NCI-H69 (cell line): ENCODE data around the gene SPRN.
"Not testable (repeated sequence)": the region's sequence is repeated elsewhere in the genome, so short reads cannot be mapped to it uniquely, and the experiment has no call there.

Experiments used
- DNase-seq: peaks from one replicate; lab custom pipeline; 2025; lab: John Stamatoyannopoulos, UW

Gene SPRN

DNA sequence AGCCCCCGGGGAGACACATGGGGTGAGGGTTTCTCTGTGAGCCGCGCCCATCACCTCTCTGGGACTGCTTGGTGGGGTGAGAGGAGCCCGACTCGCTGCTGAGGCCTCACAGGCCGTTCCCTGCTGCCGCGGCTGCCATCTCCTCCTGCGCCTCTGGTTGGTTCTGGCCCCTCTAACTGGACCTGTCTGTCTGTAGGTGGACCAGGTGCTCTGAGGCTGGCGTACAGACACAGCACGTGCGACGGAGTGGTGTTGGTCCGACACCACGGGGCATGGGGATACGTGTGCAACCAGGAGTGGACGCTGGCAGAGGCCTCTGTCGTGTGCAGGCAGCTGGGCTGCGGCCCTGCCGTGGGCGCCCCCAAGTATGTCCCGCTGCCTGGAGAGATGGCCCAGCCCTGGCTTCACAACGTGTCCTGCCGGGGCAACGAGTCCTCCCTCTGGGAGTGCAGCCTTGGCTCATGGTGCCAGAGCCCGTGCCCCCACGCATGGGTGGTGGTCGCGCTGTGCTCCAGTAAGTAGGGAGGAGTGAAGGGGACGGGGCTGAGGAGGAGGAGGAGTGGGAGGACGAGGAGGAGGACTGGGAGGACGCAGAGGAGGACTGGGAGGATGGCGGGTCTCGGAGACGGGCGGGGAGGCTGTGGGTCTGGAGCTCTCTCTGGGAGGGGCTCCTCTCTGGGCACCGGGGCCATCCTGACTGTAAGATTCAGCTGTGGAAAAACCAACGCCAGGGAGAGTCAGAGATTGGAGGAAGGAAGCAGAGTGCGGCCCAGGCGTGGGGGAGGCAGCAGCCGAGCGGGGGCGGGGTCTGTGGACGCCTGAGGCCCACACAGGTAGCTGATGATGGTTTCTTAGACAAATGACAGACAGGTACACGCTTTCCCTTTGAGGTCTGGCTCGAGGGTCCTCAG, 31.9 kb upstream of the SPRN start:
- DNase-seq = no peak

DNA sequence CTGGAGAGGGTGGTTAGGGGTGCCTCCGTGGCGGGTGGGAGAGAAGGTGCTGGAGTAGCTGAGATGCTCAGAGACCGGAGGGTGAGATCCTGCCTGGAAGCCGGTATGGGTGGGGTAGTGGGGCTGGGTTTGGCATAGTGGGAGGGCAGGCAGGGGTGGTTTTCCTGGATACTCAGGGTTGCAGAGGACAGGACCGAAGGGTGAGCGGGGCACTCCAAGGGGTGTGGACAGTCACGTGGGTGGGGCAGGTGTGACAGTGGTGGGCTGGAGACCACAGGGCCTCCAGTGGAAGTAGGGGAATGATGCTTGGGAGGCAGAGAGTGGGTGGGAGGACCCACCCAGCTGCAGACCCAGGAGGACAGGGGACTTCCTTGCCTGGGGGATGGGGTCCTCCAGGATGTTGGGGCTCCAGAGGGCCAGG, 31.2 kb upstream of the SPRN start:
- no peak for DNase-seq

DNA sequence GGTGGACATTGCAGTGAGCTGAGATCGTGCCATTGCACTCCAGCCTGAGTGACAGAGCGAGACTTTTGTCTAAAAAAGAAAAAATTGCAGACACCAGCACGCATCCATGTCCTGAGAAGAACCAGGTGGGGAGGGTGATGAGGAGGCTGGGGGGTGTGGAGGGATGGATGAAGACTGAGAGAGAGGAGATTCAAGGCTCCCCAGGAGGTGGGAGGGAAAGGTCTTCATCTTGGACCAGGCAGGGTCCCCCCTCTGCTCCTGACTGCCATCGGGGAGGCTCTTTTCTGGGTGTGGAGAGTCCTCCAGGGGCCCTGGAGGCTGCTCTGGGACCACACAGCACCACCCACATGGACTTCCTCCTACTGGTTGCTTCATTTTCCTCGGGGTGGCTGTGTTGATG, 30.8 kb upstream of the SPRN start:
- no peak for DNase-seq

DNA sequence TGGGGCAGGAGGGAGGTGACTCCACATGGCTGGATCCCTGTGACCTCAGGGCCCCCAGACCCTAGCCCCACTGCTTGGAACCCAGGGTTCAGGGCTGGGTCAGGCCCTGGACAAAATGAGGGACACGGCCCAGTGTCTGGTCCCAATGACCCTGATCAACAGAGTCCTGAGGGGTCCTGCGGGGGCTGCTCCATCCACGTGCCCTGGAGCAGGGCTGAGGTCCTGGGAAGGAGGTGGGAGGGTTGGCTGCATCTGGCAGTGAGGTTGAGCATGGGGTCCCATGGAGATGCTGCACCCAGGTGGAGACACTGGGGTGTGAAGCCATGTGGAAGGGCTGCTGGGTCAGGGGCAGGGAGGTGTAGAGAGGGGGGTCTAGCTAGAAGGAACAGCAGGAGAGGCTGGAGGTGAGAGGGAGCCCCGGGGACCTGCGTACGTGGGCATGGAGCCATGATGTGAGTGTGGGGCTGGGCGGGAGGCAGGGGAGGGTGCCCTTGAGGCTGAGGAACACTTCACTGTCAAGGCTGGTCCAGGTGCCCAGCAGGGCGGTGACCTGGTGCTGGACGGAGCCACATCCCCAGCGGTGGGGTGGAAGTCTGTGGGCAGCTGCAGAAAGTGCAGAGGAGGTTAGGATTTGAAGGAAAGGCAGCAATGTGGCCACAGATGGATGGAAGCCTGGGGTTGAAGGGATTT, 29.9 kb upstream of the SPRN start:
- DNase-seq = no peak

DNA sequence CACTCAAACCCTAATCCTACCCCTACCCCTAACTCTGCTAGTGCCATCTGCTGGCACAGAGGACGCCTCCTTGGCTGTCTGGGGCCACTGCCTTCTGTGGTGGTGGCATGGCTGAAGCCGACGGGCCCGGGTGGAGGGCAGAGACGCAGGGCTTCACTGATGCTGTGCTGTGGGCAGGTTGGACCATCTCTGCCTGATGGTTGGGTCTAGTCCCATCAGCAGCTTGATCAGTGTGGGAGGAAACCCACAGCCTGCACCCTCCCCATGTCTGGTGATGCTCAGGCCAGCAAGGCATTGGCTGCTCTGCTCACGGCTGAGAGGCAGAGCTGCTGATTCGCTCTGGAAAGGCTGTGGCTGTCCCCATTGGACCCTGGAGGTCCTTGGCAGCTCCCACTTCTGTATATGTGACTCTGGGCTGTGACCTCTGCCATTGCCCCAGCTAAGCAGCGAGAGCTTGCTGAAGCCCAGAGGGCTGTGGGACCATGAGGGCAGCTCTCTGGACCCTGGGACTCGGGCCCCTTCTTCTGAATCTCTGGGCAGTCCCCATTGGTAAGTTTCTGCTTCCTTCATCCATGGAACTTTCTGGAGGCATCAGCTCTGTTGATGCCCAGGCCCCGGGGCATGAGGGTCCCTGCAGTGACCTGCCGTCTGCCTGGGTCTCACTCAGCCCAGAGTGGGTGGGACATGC, 29.2 kb upstream of the SPRN start, which contains the start of gene SCART1:
Gene SCART1, plus strand, starts transcription at position 430 of the 688 bp plus-strand sequence. Its CDS starts 53 bp downstream, at position 483.
- no peak for DNase-seq

DNA sequence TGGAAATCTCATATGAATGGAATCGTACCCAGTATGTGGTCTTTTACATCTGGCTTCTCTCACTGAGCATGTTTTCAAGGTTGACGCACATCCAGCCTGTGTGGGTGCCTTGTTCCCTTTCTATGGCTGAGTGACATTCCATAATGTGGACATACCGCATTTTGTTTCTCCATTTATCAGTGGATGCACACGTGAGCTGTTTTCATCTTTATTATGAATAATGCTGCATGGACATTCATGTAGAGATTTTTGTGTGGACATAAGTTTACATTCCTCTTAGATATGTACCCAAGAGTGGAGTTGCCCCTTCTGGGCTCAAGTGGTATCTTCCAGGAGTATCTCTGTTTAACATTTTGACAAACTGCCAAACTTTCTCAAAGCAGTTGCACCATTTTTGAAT, 28.0 kb upstream of the SPRN start:
- no peak for DNase-seq

DNA sequence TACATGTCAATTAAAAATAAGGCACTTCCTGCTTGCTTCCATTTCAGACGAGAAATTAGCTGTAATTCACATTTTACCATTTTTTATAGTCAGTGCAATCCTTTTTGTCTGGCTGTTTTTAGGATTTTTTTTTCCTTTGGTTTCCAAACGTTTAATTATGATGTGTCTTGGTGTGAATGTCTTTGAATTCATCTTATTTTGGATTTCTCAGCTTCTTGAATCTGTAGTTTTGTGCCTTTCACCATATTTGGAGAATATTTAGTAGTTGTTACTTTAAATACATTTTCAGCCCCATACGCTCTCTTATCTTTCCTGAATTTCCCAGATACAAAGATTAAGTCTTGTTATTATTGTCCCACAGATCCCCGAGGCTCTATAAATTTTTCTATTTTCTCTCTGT, 26.9 kb upstream of the SPRN start:
- DNase-seq = no peak

DNA sequence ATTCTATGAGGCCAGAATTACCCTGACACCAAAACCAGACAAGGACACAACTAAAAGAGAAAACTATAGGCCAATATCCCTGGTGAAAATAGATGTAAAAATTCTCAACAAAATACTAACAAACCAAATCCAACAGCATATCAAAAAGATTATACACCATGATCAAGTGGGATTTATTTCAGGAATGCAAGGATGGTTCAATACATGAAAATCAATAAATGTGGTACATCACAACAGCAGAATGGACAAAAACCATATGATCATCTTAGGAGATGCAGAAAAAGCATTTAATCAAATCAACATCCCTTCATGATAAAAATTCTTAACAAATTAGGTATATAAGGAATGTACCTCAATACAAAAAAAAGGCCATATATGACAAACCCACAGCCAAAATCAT, 23.7 kb upstream of the SPRN start:
- no peak for DNase-seq

DNA sequence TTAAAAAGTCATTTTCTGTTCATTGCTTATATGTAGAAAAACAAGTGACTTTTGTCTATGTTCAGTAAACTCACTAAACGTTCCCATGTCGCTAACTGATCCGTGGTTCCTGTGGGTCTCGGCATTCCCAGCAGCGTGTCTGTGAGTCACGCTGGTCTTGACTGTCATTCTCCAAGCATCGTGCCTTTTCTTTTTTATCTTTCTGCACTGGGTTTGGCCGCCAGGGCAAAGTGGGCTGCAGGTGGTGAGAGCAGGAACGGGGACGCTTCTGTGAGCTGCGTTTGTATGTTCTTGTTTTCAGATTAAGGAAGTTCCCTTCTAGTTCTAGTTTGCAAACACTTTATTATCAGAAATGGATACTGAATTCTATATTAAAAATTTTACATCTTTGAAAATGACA, 22.6 kb upstream of the SPRN start:
- DNase-seq = no peak

DNA sequence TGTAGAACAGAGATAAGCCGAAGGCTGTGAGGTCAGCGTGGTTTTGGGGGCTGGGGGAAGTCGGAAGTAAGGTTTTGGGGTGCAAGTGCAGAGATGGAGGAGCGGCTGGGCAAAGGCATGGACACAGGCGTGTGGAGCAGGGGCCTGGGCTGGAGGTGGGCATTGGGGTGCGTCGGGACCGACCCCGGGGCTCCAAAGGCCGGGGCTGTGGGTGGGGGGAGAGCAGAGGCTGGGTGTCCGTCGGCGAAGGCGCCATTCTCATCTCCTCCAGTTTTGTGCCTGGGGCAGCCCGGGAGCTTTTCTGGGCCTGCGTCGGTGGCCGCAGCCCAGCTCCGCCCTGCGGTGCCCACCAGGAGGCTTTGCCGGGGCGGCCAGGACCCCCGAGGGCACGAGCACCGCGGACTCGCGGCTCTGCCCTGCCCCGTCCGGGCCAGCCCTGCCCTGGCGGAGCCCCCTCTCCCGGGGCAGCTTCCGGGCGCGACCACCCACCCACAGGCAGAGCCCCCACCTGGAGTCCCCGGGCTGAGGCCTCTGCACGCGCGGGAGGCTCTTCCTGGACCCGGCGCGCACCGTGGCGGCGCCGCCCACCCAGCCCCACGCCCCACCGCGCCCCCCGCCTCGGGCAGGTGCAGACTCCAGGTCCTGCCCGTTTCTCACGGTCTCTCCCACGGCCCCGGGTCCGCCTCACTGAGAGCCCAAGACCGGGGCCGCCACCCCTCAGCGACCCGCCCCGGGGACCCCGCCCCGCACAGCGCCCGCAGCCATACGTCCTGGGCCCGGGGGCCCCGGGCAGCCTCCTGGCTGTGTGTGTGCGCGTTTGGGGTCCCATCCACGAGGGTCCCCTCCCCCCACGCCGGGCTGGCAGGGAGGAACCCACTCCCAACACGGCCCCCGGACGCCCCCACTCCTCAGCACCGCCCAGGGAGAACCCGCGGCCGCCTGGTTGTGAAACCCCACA, 21.6 kb upstream of the SPRN start:
- DNase-seq = no peak

DNA sequence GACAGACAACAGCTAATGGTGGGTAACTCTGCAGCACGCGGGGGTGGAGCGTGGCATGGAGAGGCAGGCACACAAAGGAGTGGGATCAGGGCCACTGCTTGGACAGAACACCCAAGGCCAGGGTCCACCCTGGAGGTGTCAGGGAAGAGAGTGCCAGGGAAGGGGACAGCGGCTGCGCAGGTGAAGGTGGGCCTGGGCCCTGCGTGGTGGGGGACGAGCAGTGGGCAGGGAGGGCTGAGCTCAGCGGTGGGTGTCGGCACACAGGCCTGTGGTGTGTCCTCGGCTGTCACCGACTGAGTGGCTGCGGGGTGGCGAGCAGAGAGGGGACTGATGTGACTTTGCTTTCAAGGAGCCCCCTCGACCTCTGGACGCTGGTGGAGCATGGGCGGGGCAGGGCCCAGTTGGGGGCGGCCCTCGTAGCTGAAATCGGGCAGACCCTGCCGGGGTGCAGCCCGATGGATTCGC, 20.9 kb upstream of the SPRN start:
- no peak for DNase-seq

DNA sequence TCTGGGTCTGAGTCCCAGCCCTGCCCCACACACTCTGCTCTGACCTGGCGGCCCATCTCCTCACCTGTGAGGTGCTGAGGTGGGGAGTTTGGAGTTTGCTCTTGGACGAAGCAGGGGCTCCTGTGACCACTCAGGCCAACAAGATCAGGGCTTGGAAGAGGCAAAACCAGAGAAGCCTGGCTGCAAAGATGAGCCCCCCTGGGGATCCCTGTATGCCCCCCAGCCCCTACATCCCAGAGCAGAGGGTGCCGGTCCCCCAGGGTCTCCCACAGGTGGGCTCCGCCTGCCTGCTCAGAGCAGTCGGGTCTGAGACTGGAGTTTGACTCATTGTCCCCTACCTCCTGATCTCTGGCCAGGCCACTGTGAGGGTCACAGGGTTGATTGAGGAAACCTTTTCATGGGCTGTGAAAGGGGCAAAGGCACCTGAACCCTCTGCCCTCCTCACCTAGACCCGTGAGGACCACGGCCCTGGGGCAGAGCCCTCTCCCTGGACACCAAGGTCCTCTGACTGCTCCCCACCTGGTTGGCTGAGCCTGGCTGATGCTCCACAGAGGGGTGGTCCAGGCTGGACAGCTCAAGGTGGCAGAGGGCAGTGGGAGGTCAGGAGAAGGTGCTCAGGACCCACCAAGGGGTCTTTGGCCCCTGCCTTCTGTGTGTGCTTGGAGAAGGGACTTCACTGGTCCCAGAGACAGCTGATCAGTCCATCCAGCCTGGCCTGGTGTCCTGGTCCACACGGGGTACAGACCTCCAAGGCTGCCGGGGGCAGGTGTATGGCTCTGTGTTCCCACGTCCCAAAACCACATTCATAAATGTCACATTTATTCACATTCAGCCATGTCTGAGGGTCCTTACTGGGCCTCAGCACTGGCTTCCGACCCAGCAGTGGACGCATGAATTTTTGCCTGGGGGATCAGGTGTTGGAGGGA, 20.2 kb upstream of the SPRN start:
- DNase-seq = no peak

DNA sequence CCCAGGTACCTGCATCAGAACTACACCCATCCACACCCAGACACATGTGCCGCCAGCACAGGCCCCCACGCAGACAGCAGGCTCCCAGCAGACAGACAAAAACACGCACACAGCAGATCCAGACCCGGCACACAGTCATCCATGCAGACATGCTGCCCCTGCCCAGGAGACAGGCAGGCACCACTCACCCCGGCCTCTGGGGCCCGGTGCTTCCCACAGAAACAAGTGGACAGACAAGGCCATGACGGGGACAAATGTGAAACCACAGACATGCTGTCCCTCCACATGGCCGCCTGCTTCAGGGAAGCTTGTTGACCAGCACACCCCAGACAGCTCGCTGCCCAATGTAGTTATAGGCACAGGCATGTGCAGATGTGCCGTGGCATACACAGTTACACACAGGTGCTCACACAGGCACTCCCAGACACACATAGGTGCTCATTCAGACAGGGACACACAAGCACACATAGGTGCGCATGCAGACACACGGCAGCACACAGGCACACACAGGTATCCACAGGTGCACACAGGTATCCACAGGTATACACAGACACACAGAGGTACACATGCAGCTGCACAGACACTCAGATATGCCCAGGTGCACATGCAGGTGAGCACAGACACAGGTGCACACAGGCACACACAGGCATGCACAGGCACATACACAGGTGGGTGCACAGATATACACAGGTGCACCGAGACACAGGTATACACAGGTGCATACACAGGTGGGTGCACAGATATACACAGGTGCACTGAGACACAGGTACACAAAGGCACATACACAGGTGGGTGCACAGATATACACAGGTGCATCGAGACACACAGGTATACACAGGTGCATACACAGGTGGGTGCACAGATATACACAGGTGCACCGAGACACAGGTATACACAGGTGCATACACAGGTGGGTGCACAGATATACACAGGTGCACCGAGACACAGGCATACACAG, 18.8 kb upstream of the SPRN start:
- no peak for DNase-seq

DNA sequence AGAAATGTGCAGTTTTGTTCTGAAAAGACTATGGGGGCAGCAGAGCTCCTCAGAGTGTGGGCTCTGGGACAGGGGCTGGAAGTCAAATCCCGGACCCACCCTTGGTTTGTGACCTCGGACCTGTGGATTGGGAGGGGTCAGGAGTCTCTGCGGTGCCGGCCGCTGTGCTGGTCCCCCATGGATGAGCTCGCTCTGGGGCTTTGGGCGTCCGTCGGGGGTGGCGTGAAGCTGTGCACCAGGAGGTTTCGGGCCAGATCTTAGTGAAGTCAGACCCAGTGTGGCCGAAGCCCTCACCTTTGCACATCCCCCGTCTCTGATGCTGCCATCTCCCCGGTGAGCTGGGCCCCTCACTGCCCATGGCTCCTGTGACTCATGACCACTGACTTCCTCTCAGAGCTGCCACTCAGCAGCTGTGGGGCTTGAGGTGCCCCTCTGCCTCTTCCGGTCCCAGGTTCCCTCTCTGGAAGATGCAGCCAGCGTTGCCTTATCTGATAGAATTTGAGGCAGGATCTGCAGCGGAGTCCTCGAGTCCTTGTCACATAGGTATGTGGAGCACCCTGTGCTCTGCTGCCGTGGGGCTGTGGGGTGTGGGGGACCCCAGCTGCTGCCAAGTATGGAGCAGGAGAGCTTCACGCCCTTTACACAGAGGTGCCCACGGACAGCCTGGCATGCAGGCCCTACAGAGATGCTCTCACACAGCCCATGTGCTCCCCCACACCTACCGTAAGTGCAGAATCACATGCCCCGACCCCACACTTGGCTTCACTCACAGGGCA, 18.0 kb upstream of the SPRN start:
- DNase-seq = no peak

DNA sequence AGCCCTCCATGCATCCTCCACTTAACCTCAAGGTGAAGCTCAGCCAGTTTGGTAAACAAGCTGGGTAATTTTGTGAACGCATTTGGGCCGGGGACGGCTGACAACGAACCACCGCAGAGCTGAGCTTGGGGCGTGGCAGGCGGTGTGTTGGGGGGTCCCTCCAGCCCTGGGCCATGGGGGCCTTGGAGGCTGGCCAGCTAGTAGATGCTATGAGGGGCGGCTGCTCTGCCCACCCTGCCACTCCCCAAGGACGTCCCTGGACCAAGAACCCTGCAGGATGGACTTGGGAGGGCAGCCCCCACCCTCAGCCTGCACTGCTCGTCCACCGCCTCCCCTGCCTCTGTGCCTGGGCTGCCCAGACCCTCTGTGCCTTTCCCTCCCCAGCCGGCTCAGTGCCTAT, 17.4 kb upstream of the SPRN start:
- DNase-seq = no peak

DNA sequence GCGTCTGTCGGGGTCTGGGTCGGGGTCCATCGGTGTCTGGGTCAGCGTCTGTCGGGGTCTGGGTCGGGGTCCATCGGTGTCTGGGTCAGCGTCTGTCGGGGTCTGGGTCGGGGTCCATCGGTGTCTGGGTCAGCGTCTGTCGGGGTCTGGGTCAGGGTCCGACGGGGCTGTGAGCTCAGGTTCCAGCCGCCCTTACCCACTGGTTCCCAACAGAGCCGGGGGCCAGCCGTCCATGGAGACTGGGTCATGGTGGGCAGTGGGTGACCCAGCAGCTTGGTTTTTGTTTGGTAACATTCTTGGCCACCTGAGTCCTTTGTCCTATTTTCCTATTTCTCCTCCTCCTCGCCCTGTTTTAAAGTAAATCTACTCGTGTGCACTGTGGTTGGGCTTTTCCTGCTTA, 16.9 kb upstream of the SPRN start:
- not testable (repeated sequence) for DNase-seq

DNA sequence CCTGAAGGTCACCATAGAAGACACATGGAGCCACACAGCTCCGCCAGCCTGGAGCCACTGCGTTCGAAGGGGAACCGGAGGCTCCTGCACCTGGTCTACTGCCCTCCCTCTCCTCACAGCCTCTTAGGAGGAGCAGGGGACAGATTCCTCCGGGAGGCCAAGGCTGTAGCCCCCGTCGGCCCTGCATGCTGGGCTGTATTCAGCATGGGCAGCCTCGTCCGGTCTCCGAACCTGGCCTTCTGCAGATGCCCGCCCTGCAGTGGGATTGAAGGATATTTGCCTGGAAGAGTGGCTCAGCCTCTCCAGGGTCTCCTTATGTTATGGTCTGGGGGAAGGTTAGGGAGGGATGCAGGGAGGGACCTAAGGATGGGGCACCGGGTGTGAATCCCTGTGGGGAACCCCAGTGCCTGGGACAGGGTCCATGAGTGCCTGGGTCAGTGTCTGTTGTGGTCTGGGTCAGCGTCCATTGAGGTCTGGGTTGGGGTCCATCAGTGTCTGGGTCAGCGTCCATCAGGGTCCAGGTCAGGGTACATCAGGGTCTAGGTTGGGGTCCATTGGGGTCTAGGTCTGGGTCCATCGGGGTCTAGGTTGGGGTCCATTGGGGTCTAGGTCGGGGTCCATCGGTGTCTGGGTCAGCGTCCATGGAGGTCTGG, 16.3 kb upstream of the SPRN start:
- no peak for DNase-seq
